Activated naive CD4-positive, alpha-beta T cell treated with anti-CD3 and anti-CD28 coated beads, Interleukin-2, amount 10 ng/mL, durations not matched to agents 7 days and 5 days (primary cell): ENCODE measurements around the gene DCPS.
"Not testable (repeated sequence)": the region's sequence is repeated elsewhere in the genome, so short reads cannot be mapped to it uniquely, and the experiment has no call there.

Source experiments
- CTCF ChIA-PET: fragments of 350-600 bp; sonication (Branson Sonifier 250); formaldehyde crosslinking; loops from one replicate; lab custom pipeline; 2021; ENCODE audit warnings: antibody characterized with exemption; lab: Charles Lee
- DNase-seq: peaks from one replicate; pipeline ENCODE4 v3.0.0-alpha.2; 2020
- H3K27ac Mint-ChIP-seq: one replicate; pipeline ENCODE4 v1.8.0; 2021; ENCODE audit warnings: mild to moderate bottlenecking, moderate library complexity, mixed read lengths
- H3K27me3 Mint-ChIP-seq: one replicate; pipeline ENCODE4 v1.8.0; 2021; ENCODE audit warnings: mild to moderate bottlenecking, mixed read lengths
- H3K36me3 Mint-ChIP-seq: one replicate; pipeline ENCODE4 v1.8.0; 2021; ENCODE audit warnings: mixed read lengths
- H3K4me1 Mint-ChIP-seq: one replicate; pipeline ENCODE4 v1.8.0; 2021; ENCODE audit warnings: mixed read lengths
- H3K4me3 Mint-ChIP-seq: one replicate; pipeline ENCODE4 v1.8.0; 2021; ENCODE audit warnings: mild to moderate bottlenecking, moderate library complexity, mixed read lengths
- H3K9me3 Mint-ChIP-seq: one replicate; pipeline ENCODE4 v1.8.0; 2021; ENCODE audit warnings: mixed read lengths

DCPS gene

DNA sequence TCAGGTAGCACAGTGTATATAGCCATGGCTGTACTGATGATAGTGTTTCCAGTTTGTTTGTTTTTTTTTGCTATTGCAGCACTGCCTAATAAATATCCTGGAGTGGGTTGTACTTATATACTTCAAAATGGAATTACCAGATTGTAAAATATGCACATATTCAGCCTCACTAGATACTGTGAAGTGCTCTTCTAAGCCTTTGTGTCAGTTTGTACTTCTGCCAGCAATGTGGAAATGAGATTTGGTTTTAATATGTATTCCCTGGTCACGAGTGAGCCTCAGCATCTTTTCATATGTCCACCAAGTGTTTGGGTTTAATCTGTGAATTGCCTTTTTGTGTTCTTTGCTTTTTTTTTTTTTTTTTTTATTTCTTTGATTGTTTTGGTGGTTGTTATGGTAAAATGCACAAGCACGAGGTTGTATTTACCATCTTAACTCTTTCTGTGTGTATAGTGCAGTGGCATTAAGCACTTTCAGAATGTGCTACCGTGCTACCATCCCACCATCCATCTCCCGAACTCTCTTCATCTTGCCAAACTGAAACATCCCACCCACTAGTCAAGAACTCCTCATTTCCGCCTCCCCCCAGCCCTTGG lies 86.5 kb downstream of the DCPS start:
- Mint-ChIP-seq H3K27me3 (no peaks in the 10 kb centered on the region), H3K4me3 (no peak overlapping the region), H3K27ac (no peak overlapping the region), H3K4me1 (peaks cover 3% of the 10 kb centered on the region), H3K9me3 (no peaks in the 10 kb centered on the region), H3K36me3 (no peaks in the 10 kb centered on the region)
- CTCF ChIA-PET, result no interaction called here
- DNase-seq, result no peak

DNA sequence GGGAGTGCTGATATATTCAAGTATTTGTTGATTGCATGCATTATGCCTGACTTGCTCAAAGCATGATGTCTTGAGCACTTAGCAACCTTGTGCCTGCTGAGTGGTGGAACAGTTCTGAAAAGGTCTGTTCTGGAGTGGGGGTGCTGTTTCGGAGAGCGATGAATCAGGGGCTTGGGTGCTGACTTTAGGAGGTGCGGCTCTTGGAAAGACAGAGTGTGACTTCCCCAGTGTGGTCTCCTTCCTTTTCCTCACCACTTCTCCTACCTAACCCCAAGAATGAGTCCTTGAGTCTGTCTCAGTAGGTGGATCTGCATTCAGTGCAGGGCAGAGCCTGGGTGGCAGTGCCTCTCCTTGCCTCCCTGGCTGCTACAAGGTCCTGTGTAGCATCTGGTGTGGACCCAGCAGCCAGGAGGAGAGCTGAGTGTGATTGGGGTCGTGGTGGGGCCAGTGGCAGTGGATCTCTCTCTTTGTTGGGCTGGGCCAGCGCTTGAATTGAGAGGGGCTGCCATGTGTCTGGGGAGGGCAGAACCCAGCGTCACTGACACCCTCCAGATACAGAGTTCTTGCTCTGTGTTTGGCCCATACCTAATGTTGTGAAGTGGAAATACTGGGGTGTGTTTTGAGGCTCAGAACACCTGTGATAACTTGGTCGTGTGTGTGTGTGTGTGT lies 87.6 kb downstream of the DCPS start:
- no peak overlapping the region for H3K4me3 Mint-ChIP-seq
- DNase-seq, result no peak
- no peaks in the 10 kb centered on the region for H3K9me3 Mint-ChIP-seq
- H3K36me3 Mint-ChIP-seq, result no peaks in the 10 kb centered on the region
- H3K4me1 Mint-ChIP-seq, result peaks cover 3% of the 10 kb centered on the region
- no peak overlapping the region for H3K27ac Mint-ChIP-seq
- no peaks in the 10 kb centered on the region for H3K27me3 Mint-ChIP-seq
- CTCF ChIA-PET, result no interaction called here

DNA sequence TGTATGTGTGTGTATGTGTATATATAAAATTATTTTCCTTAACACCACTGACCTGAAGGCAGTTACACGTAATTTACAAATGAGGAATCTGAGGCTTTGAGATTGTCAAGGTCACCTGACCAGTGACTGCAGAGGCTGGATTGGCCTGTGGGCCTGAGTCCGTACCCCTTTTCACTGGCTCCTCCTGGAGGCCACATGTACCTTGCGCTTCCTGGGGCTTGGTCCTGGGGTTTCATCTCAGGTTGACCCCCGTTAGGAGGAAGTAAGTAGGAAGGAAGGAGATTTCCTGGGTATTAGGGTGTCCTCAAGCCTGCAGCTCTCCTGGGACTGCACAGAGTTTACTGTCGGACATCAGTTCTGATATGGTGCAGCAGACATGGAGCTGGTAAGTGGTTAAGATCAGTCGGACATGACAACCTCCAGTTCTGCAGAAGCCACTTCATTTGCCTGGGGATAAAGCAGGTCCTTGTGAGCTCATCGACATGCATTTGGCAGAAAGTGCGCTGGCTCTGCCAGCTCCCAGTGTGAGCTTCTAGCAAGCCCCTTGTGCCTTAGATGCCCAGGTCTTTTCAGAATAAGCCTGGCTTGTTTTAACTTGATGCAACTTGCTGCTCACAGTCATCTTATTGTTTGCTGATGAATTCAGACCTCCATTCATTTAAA lies 88.2 kb downstream of the DCPS start:
- Mint-ChIP-seq H3K4me1 (peaks cover 3% of the 10 kb centered on the region), H3K27me3 (no peaks in the 10 kb centered on the region), H3K36me3 (no peaks in the 10 kb centered on the region), H3K27ac (no peak overlapping the region), H3K4me3 (no peak overlapping the region), H3K9me3 (no peaks in the 10 kb centered on the region)
- CTCF ChIA-PET, result interaction anchor here (0.6 to 1.0 kb wide), 4 partner anchors 14 to 89 kb away, joined by 3 to 5 read pairs (median 3); no protein-coding TSS in a partner anchor
- no peak for DNase-seq

DNA sequence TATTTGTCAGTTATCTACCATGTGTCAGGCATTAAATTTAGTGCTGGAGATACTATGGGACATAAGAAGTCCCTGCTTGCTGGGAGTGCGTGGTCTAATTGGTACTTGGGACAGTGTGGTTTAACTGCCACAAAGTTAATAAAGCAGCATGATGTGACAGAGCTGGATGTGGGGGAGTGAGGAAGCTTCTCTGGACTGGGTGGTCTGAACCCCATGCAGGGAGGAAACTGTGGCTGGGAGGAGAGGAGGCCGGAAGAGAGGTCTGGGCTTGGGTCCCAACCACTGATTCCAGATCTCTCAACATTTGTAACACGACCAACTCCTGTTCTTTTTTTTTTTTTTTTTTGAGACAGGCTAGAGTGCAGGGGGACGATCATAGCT lies 88.8 kb downstream of the DCPS start:
- no peak for DNase-seq
- Mint-ChIP-seq H3K4me1 (peaks cover 3% of the 10 kb centered on the region), H3K36me3 (no peaks in the 10 kb centered on the region), H3K27ac (no peak overlapping the region), H3K9me3 (no peaks in the 10 kb centered on the region), H3K4me3 (no peak overlapping the region), H3K27me3 (no peaks in the 10 kb centered on the region)
- CTCF ChIA-PET, result interaction anchor here (0.6 to 1.0 kb wide), 4 partner anchors 13 to 88 kb away, joined by 3 to 5 read pairs (median 3); no protein-coding TSS in a partner anchor

DNA sequence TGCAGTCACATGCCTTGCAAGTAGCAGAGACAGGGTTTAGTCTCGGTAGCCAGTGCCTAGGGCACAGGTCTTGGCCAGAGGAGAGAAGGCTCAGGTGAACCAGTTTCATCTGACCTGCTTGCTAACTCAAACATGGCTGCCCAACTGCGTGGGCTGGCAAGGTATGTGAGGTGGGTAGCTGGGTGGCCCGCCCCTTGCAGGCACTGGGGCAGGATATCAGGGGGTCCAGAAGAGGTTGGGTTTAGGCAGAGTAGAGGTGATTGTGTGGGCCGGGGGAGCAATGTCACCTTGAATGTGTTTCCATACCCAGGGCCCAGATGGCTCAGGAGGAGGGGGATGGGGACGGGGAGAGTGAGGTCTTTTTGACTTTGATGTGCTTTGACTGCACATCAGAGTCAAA lies 89.3 kb downstream of the DCPS start:
- Mint-ChIP-seq H3K4me3 (no peak overlapping the region), H3K4me1 (peaks cover 3% of the 10 kb centered on the region), H3K9me3 (no peaks in the 10 kb centered on the region), H3K36me3 (no peaks in the 10 kb centered on the region), H3K27me3 (no peaks in the 10 kb centered on the region), H3K27ac (no peak overlapping the region)
- no peak for DNase-seq
- CTCF ChIA-PET, result no interaction called here

DNA sequence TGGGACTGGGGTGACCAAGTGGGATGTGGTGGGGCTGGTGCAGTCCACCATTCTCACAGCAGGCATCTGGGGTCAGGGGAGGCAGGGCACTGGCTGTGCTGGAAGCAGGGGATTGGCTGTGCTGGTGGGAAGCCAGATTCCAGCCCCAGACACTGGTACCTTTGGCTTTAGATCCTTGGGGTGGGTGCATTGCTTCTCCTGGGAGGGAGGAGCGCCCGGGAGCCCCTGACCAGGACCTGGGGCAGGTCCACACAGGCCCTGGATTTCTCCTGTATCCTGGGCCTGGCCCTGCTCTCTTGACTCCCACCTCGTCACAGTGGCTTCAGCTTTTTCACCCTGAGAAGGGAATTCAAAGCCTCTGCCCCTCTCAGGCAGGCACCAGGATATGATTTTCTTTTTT lies 90.2 kb downstream of the DCPS start:
- peaks cover 3% of the 10 kb centered on the region for H3K4me1 Mint-ChIP-seq
- H3K4me3 Mint-ChIP-seq, result no peak overlapping the region
- no peaks in the 10 kb centered on the region for H3K9me3 Mint-ChIP-seq
- no peaks in the 10 kb centered on the region for H3K27me3 Mint-ChIP-seq
- H3K36me3 Mint-ChIP-seq, result no peaks in the 10 kb centered on the region
- H3K27ac Mint-ChIP-seq, result no peak overlapping the region
- CTCF ChIA-PET, result no interaction called here
- DNase-seq, result no peak

DNA sequence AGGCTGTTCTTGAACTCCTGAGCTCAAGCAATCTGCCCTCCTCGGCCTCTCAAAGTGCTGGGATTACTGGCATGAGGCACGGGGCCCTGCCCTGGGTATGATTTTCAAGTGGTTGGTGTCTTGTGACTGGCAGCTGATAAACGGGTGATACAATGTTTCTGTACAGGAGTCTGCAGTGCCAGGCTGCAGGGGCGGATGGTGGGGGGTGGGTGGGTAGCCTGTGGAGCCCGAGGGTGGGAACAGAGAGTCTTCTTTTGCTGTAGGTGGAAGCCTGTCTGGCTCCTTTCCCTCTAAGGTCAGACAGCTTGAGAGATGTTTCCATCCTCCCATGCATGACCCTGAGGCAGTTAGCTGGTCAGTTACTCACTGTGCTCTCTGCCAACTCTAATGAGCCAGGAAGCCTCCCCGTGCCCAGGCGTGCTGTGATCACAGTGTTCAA lies 90.8 kb downstream of the DCPS start:
- not testable (repeated sequence) for H3K27ac Mint-ChIP-seq, H3K36me3 Mint-ChIP-seq

More for the DNA sequence above, 90.8 kb downstream of the DCPS start:
- CTCF ChIA-PET, H3K9me3 Mint-ChIP-seq, H3K27me3 Mint-ChIP-seq, H3K4me1 Mint-ChIP-seq, H3K4me3 Mint-ChIP-seq, DNase-seq: not testable (repeated sequence)
